Gastroesophageal sphincter (tissue), 4 donors: ENCODE results near the gene SETD7. TPM values are rescaled to one million over a fixed set of nuclear protein-coding genes. Genes with fewer than 3 reads are reported as not detected.
A peak's percentile ranks its signal among the peaks of the same experiment; 100 is the strongest.

Experiments
- ATAC-seq: fragments of 150-250 bp; one replicate; pipeline ENCODE4 v1.9.1; 2016; ENCODE audit warnings: mild to moderate bottlenecking, moderate library complexity
- H3K27ac ChIP-seq, 4 donors: fragments of 200-600 bp; sonication (generic) in 3 of 4; 1 replicate in 3 of 4; 2 replicates in 1 of 4; pipeline ENCODE4 v1.5.1; 2016 to 2019
- H3K27me3 ChIP-seq: fragments of 200-600 bp; sonication (generic); one replicate; pipeline ENCODE4 v1.5.1; 2019
- H3K36me3 ChIP-seq, 2 donors: fragments of 200-600 bp; sonication (generic); one replicate each; pipeline ENCODE4 v1.5.1; 2019; ENCODE audit warnings: control low read depth in 1 of 2
- H3K4me1 ChIP-seq, 3 donors: fragments of 200-600 bp; sonication (generic); 1 replicate in 2 of 3; 2 replicates in 1 of 3; pipeline ENCODE4 v1.5.1; 2016 to 2019; ENCODE audit warnings: control low read depth in 2 of 3
- H3K4me3 ChIP-seq, 2 donors: fragments of 200-600 bp; sonication (generic); one replicate each; pipeline ENCODE4 v1.5.1; 2019; ENCODE audit warnings: mild to moderate bottlenecking in 1 of 2, moderate library complexity in 1 of 2
- H3K9me3 ChIP-seq, 3 donors: fragments of 200-600 bp; sonication (generic); one replicate each; pipeline ENCODE4 v1.5.1; 2017 to 2019; ENCODE audit warnings: control low read depth in 2 of 3
- CTCF ChIP-seq, 4 experiments: fragments of 200-600 bp in 2 of 4; fragments of 450-650 bp in 2 of 4; sonication (generic) in 1 of 4; IDR thresholded peaks; one replicate each; pipeline ENCODE4 v1.5.1; 2017 to 2019; ENCODE audit warnings: antibody characterized with exemption in 4 of 4, mild to moderate bottlenecking in 2 of 4, moderate library complexity in 2 of 4
- EP300 ChIP-seq: sonication (generic); formaldehyde crosslinking; IDR thresholded peaks from one replicate; pipeline ENCODE4 v1.6.1; 2017; ENCODE audit warnings: antibody characterized with exemption, mild to moderate bottlenecking
- POLR2A ChIP-seq, 2 donors: fragments of 450-650 bp; IDR thresholded peaks; one replicate each; pipeline ENCODE4 v1.6.1; 2017; ENCODE audit warnings: antibody characterized with exemption in 2 of 2, mild to moderate bottlenecking in 2 of 2, moderate library complexity in 1 of 2
- POLR2AphosphoS5 ChIP-seq: sonication (generic); formaldehyde crosslinking; IDR thresholded peaks from one replicate; pipeline ENCODE4 v1.6.1; 2017; ENCODE audit warnings: antibody characterized with exemption
- WGBS, 2 donors: methylation state at CpG; one replicate each; pipeline ENCODE4 v1.1.5; 2018; ENCODE audit warnings: low coverage in 1 of 2; 5-methylcytosine and 5-hydroxymethylcytosine counted together
- total RNA-seq, 4 donors: library from RNA; depleted of rRNA; stranded (reverse); fragments of >200 nt; gene quantifications; one replicate each; pipeline ENCODE4 v1.1.0, GENCODE V29; 2016

SETD7 gene
- total RNA-seq, 4 donors from 2014 or later, result 72.7 to 92.2 (median 88.3) TPM

GRCh38 chr4:139563515-139563914 lies 7.5 kb upstream of the SETD7 start:
- TF ChIP-seq POLR2AphosphoS5 (no peak), POLR2A (IDR thresholded peaks at IDR 0.05) (no peak), EP300 (no peak), CTCF (IDR thresholded peaks at IDR 0.05) (no peak)
- WGBS, 2 donors, result 33 to 74% methylated on average over 1 to 2 of the region's 2 CpGs

DNA sequence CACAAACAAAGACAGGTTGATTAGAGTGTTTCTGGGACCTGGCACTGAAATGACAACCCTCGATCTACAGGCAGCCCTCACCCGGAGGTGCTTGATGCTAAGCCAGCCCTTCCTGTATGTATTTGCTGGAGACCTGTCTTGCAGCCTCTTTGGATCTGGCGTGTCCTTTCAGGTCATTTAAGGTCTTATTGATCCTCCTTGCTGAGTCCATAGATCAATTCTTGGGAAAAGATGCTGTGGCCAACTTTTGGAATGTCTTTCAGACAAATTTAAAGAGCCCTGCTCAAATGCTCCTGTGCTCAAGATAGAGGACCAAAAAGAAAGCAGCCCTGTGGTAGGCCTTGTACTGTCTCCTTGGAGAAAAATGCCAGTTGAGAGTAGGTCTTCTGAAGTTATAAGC lies 6.8 kb upstream of the SETD7 start:
- Histone ChIP-seq H3K27me3 (no peaks in the 10 kb centered on the region), H3K4me1 (peaks cover 0 to 14% (median 0%) of the 10 kb centered on the region in 3 donors), H3K36me3 (no peaks in the 10 kb centered on the region), H3K27ac (no peak overlapping the region), H3K4me3 (no peak overlapping the region), H3K9me3 (no peaks in the 10 kb centered on the region)
- TF ChIP-seq EP300 (no peak), CTCF (IDR thresholded peaks at IDR 0.05) (no peak), POLR2A (IDR thresholded peaks at IDR 0.05) (no peak), POLR2AphosphoS5 (no peak)
- 100% methylated on average over 1 to 3 of the region's 3 CpGs for WGBS, 2 donors
- ATAC-seq, result no peak

More at GRCh38 chr4:139563515-139563914, 7.5 kb upstream of the SETD7 start:
- Histone ChIP-seq H3K27ac (no peak overlapping the region), H3K27me3 (no peaks in the 10 kb centered on the region), H3K4me3 (no peak overlapping the region), H3K36me3 (no peaks in the 10 kb centered on the region), H3K4me1 (peaks cover 0 to 9% (median 0%) of the 10 kb centered on the region in 3 donors), H3K9me3 (no peaks in the 10 kb centered on the region)
- ATAC-seq, result no peak

DNA sequence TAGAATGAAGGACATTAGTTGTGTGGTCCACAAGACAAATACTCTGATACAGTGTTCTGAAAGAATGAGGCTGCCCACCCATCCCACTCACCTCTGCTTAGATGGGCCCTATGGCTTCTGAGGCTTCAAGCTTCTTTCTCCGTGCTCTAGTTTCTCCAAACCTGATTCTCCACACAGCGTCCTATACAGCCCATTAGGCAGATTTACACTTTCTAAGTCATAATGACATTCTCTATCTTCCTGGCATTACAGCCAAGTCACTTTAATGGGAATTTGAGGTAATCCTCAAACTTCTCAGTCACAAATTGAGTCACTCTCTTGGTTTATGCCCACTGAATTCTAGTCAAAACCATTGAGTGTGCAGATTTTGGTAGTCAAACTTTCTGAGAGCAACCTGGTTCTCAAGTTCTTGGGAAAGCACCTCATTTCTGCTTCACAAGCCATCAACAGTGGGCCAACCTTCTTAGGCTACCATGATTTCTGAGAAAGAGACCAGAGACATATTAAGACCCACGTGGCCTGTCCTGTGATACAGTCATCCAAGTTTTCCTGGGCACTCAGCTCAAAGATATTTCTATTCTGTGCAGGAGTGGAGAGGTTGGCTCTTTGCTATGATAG lies 6.2 kb upstream of the SETD7 start:
- 97 to 100% methylated on average over 2 to 3 of the region's 3 CpGs for WGBS, 2 donors
- no peak for ATAC-seq
- H3K4me3 ChIP-seq, result no peak overlapping the region
- no peak for TF ChIP-seq CTCF (IDR thresholded peaks at IDR 0.05)
- TF ChIP-seq EP300, result no peak
- no peak for TF ChIP-seq POLR2AphosphoS5
- TF ChIP-seq POLR2A (IDR thresholded peaks at IDR 0.05), result no peak
- no peaks in the 10 kb centered on the region for H3K27me3 ChIP-seq
- peaks cover 0 to 21% (median 0%) of the 10 kb centered on the region in 3 donors for H3K4me1 ChIP-seq
- H3K36me3 ChIP-seq, result no peaks in the 10 kb centered on the region
- no peaks in the 10 kb centered on the region for H3K9me3 ChIP-seq
- H3K27ac ChIP-seq, result no peak overlapping the region

GRCh38 chr4:139560406-139561104 lies 4.5 kb upstream of the SETD7 start:
- TF ChIP-seq POLR2AphosphoS5, result no peak
- TF ChIP-seq POLR2A (IDR thresholded peaks at IDR 0.05), result no peak
- TF ChIP-seq CTCF (IDR thresholded peaks at IDR 0.05), result no peak
- TF ChIP-seq EP300, result no peak
- no peak overlapping the region for H3K4me3 ChIP-seq
- ATAC-seq, result peak; percentile 12
- H3K27ac ChIP-seq, result peak overlapping the region in 1 of 4 donors; percentile 48
- H3K27me3 ChIP-seq, result no peaks in the 10 kb centered on the region
- WGBS, 2 donors, result 25 to 54% methylated on average over 2 to 6 of the region's 6 CpGs
- peaks cover 0 to 23% (median 0%) of the 10 kb centered on the region in 3 donors for H3K4me1 ChIP-seq
- H3K36me3 ChIP-seq, result no peaks in the 10 kb centered on the region
- H3K9me3 ChIP-seq, result no peaks in the 10 kb centered on the region

DNA sequence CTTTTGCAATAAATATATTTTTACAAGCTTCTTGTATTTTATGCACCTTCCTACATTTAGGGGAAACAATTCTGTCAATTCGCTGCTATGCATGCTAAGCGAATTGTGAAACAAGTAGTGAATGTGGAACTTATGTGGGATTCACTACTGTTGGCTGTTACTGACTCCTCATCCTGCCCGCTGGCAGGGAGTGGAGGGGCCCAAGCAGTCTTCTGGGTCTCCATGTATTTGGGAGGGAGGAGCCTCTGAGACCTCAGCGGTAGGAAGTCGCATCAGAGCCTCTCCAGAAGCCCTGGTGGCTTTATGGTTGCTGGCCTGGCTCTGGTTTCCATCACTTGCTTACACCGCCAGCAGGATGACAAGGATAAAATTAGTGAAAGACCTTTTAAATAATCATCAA lies 3.7 kb upstream of the SETD7 start:
- 60 to 88% methylated on average over 1 to 3 of the region's 6 CpGs for WGBS, 2 donors
- no peak for ATAC-seq
- TF ChIP-seq POLR2AphosphoS5 (no peak), POLR2A (IDR thresholded peaks at IDR 0.05) (no peak), CTCF (IDR thresholded peaks at IDR 0.05) (no peak), EP300 (no peak)
- no peaks in the 10 kb centered on the region for H3K9me3 ChIP-seq
- no peaks in the 10 kb centered on the region for H3K27me3 ChIP-seq
- no peak overlapping the region for H3K4me3 ChIP-seq
- peaks cover 0 to 23% (median 0%) of the 10 kb centered on the region in 3 donors for H3K4me1 ChIP-seq
- H3K36me3 ChIP-seq, result no peaks in the 10 kb centered on the region
- no peak overlapping the region for H3K27ac ChIP-seq
